DMS53 (cell line): ENCODE measurements around the gene SH3RF1.

Source experiments
- DNase-seq: peaks from one replicate; lab custom pipeline; 2025; lab: John Stamatoyannopoulos, UW

The SH3RF1 gene

DNA sequence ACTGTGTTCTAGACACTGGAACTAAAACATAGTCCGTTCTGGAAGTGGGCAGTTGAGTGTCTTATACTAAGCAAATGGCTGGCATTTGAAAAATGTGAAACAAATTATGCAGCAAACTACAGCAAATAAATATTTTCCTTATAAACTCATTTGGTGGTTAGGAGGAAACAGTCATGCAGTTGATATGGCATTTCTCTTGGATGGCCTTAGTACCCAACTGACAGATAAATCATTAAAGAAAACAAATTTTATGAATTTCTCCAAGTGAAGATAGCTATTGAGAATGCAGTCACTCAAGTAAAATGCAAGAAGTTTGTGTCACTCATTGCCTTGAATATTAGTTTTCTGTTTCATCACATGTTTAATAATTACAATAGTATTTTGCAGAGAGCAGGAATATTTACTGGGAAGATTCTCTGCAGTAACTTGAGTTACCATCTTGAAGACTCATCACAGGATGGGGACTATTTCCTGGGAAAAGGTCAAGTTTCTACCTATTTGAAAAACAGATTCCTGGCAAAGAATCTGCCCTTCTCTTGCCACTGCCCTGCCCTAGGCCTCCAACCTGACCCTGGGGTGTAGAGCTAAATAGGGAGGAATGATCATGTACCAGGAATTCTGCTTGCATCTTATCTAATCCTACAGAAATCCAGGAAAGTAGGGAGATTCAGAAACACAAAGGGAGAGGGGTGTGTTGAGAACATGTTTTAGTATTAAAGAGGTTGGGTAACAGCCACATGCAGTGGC is 105.9 kb downstream of the SH3RF1 start:
- DNase-seq = no peak

GRCh38 chr4:169163947-169164668 is 106.6 kb downstream of the SH3RF1 start:
- DNase-seq = no peak

GRCh38 chr4:169163495-169163894 is 107.3 kb downstream of the SH3RF1 start:
- DNase-seq = no peak

DNA sequence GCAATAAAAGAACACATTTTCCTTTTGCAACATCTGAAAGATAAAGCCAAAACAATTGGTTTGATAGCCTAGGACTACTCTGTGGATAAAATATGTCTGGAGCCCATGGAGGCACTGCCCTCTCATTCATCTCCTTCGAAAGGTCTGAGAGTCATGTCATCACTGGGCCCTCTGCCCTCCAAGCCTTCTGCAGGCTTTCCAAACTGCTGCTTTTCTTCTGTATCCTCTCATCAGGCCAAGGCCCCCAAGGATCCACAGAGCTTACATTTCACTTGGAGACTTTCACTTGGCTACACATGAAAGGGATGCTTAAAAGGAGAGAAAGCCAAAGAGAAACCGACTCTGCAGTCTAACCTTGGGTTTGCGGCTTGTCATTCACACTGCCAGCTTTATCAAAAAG is 109.9 kb downstream of the SH3RF1 start:
- DNase-seq = no peak

DNA sequence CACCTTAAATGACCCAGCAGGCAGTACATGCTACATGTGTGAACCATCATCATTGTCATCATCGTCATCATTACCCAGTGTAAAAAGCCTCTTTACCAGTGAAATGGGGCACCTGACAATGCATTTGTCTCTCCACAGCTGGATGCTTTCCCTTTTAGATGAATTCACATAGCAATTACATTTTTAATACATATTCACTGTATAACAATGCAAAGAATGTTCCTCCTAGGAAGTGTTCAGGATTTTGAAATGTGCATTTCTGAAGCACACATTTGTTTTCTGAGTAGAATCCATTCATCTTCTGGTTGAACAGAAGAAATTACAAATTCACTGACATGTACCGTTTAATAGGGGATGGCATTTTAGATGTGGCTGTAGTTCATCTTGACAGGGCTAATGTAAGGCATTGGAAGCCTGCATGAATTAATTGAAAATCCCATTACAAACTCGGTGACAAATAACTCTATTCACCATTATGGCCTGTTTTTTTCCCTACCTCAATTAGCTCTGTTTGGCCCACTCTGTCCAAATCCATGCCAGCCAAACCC is 111.1 kb downstream of the SH3RF1 start:
- no peak for DNase-seq

GRCh38 chr4:169158861-169159260 is 111.9 kb downstream of the SH3RF1 start:
- no peak for DNase-seq

DNA sequence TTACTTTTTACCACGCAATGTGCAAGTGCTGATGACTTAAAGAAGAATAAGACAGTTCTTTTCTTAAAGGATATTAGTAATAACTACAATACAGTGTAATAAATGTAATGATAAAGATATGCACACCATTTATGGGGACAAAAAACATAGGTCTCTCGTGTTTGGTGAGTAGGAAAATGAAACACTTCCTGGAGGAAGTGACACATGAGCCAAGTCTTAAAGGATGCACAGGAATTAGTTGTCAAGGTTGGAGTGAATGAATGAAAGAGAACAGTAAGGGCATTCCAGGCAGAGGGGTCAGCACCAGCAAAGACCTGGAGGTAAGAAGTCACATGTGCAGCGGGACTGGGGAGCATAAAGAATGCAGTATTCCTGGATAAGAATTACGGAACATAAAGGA is 112.7 kb downstream of the SH3RF1 start:
- no peak for DNase-seq

- DNase-seq = no peak
These were observed 114.4 kb downstream of the SH3RF1 start for GRCh38 chr4:169156392-169156791.

- no peak for DNase-seq
These were observed 116.6 kb downstream of the SH3RF1 start for GRCh38 chr4:169154121-169154520.

DNA sequence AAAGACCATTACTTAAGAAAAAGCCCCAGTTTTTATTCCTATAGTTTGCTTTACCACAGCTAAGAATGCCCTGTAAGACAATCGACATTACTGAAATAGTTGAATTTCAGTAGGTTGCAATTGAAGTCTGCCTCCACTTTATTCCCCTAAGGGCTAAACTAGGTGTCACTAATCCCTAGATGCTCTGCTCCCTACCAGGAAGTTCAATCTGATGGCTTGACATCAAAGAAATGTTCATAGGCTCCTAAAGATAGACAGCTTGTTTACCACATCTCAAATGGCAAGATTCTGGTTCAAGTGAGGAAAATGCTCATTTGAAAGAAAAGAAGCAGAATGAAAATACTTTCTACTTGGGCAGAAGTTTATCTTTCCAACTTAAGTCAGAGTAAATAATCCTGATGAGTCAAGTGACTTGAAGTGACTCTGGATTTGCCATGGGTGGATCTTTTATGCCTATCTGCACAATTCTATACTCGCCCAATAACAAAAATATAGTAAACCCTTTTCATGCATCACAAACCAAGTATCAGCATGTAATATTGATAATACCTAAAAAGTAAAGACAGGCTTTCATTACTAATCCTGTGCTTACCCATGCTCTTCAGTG is 117.2 kb downstream of the SH3RF1 start:
- DNase-seq = peak; percentile 57

- DNase-seq = peak; percentile 8
These were observed 117.9 kb downstream of the SH3RF1 start for GRCh38 chr4:169152899-169153298.

- no peak for DNase-seq
These were observed 118.7 kb downstream of the SH3RF1 start for GRCh38 chr4:169152098-169152497.

- DNase-seq = no peak
These were observed 119.1 kb downstream of the SH3RF1 start for GRCh38 chr4:169151671-169152070.

GRCh38 chr4:169150806-169151205 is 120.0 kb downstream of the SH3RF1 start:
- DNase-seq = no peak

DNA sequence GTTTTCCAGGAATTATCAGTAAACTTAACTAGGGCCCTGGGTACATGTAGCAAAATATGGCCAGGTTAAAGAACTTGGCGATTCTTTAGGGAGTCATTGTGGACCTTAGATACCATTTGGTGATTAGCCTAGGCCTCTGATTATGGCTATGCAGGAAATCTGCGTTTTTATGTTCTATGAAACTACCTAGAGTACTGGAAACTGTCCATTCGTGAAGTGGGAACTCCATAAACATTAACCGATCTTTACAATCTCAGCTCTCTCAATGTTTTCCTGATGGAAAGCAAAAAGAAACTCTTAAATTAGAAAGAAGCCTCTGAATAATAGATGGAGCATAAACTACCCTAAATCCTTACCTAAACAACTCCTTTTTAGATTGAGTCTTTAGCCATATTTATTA is 121.9 kb downstream of the SH3RF1 start:
- DNase-seq = no peak

DNA sequence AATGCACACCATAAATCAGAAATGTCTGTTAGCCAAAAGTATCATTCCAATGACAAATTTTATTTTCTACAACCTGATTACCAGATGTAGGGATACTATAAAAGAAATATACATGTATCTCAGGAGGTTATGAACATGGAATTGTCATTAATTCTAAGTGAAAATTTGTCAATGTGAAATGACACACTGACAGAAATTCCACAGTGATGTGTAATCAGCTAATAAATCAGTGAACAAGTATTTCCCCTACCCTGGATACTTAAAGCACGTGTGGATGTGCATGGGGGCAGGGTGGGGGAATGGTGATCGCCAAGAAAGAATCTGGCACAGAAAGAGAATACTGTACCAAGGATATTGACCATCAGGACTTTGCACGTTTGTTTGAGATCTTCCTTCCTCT is 123.6 kb downstream of the SH3RF1 start:
- DNase-seq = no peak

DNA sequence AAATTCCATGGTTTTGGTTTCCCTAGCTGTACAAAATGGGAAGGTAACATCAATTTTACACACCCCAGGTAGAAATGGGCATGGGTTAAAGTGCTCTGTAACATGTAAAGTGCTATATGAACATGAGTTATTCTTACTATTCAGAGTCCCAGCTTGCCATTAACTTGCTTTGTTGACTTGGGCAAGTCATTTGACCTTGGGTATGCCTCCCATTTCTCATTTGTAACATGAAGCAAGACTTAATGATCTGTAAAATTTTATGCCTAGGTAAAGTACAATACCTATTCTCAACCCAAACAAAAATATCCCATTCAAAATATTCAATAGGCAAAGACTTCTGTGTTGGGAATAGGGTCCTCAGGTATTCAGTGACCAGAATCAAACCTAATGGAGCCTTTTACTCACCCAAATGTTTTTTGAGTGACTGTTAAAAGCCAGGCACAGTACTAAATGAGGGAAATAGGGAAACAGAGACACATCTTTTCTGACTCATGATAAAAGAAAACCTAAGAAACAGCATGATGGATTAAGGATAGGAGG is 126.6 kb downstream of the SH3RF1 start:
- DNase-seq = no peak

DNA sequence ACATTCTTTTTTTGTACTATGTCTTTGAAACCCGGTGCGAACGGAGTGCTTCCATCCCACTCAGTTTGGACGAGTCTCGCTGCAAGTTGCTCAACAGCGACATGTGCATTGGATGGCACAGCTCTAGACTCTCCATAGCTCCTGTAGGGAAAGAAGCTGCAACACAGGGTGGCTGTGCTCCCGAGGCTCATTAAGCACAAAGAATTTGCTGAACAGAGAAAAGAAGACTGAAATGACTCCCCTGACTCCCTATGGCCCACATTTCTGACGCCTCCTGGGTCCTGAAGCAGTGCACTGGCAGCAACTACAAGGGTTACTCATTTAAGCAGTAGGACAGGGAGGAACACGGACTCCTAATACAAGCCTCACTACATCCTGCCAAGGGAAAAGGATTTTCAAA is 127.4 kb downstream of the SH3RF1 start:
- DNase-seq = no peak

DNA sequence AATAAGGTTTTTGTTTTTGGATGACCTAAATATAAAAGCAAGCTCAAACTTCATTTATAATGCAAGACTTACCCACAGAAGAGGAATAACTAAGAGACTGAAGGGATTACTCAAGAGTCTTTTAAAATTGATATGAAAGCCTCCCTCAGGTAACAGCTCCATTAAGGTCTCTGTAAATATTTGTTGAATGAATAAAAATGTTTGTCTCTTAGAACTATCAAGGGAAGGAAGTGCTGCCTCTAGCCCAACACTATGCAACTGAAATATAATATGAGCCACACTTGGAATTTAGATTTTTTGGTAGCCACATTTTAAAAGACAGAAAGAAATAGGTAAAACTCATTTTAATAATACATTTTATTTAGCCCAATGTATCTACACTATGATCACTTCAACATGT is 127.8 kb downstream of the SH3RF1 start:
- DNase-seq = no peak

GRCh38 chr4:169142391-169142790 is 128.4 kb downstream of the SH3RF1 start:
- DNase-seq = no peak

DNA sequence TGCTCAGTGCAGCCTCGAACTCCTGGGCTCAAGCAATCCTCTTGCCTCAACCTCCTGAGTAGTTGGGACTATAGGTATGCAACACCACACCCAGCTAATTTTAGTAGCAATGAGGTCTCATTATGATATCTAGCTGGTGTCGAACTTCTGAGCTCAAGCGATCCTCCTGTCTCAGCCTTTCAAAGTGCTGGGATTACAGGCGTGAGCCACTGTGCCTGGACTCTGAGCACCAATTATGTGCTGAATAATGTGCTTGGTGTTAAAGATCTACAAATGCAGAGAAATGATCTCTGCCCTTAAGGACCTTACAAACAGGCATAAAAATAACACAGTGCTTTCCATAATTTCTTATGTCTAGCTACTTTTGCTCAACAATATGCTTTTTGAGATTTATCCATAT is 131.7 kb downstream of the SH3RF1 start:
- no peak for DNase-seq

DNA sequence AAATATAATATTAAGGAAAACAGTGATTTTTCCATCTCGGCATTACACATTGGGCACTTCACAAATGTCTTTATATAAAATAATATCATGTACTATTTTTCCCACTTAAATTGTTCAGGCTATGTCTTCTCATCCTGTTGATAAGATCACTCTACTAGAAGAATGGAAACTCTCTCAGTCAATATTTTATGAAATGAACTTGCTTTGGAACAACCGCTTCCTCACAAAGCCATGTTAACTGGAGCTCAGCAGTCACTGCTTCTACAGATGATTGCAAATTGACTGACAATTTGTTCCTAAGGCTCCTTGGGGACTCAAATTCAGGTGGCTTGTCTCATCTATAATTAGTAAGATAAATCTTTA is 133.2 kb downstream of the SH3RF1 start:
- no peak for DNase-seq
